PC-9 (cell line): ENCODE data around the gene SLC39A13. TPM values are rescaled to one million over a fixed set of nuclear protein-coding genes. Genes with fewer than 3 reads are reported as not detected.

Source experiments
- BruUV-seq: library from RNA; stranded (reverse); fragments of 400-500 nt; replicated peaks from 2 replicates; lab custom pipeline; 2021; lab: Mats Ljungman, UMichigan
- CTCF ChIA-PET: fragments of 300-600 bp; sonication (Branson Sonifier 250); formaldehyde crosslinking; loops from one replicate; lab custom pipeline; 2022; ENCODE audit warnings: antibody characterized with exemption; lab: Charles Lee
- POLR2A ChIA-PET: fragments of 300-600 bp; sonication (Branson Sonifier 250); formaldehyde crosslinking; loops from one replicate; lab custom pipeline; 2022; ENCODE audit warnings: antibody characterized with exemption; ENCODE audit not compliant: unreplicated experiment; lab: Charles Lee
- DNase-seq, 2 experiments: peaks; one replicate each; pipeline versions ENCODE4 v3.0.0 to v3.0.0-alpha.2; 2015 to 2022; ENCODE audit warnings: mixed read lengths in 1 of 2
- H2AFZ ChIP-seq: fragments of 200-600 bp; sonication (generic); 2 replicates; pipeline ENCODE4 v1.8.1; 2017; ENCODE audit warnings: antibody characterized with exemption
- H3F3A ChIP-seq: fragments of 200-600 bp; sonication (generic); 2 replicates; pipeline ENCODE4 v1.8.1; 2017; ENCODE audit warnings: antibody characterized with exemption, mild to moderate bottlenecking, low read depth; ENCODE audit not compliant: insufficient read depth
- H3K27ac ChIP-seq: fragments of 200-600 bp; sonication (generic); 2 replicates; pipeline ENCODE4 v1.6.1; 2016; ENCODE audit warnings: mixed run types
- H3K27me3 ChIP-seq: fragments of 200-600 bp; sonication (generic); 2 replicates; pipeline ENCODE4 v1.6.1; 2016; ENCODE audit warnings: low read depth, mixed run types; ENCODE audit not compliant: insufficient read depth
- H3K36me3 ChIP-seq: fragments of 200-600 bp; sonication (generic); 2 replicates; pipeline ENCODE4 v1.6.1; 2016; ENCODE audit warnings: low read depth, mixed run types
- H3K4me1 ChIP-seq: fragments of 200-600 bp; sonication (generic); replicated peaks from 2 replicates; pipeline ENCODE4 v1.6.1; 2016; ENCODE audit warnings: mixed run types; ENCODE audit not compliant: insufficient read depth
- H3K4me2 ChIP-seq: fragments of 200-600 bp; sonication (generic); 2 replicates; pipeline ENCODE4 v1.6.1; 2017; ENCODE audit warnings: mixed run types
- H3K4me3 ChIP-seq: fragments of 200-600 bp; sonication (generic); 2 replicates; pipeline ENCODE4 v1.6.1; 2016; ENCODE audit warnings: mixed run types
- H3K79me2 ChIP-seq: fragments of 200-600 bp; sonication (generic); 2 replicates; pipeline ENCODE4 v1.6.1; 2017; ENCODE audit warnings: low read depth, mixed run types
- H3K9me2 ChIP-seq: fragments of 200-600 bp; sonication (generic); 2 replicates; pipeline ENCODE4 v1.8.1; 2017; ENCODE audit warnings: mild to moderate bottlenecking; ENCODE audit not compliant: insufficient read depth
- H3K9me3 ChIP-seq: fragments of 200-600 bp; sonication (generic); 2 replicates; pipeline ENCODE4 v1.8.1; 2016; ENCODE audit warnings: low read depth; ENCODE audit not compliant: insufficient read depth
- H4K20me1 ChIP-seq: fragments of 200-600 bp; sonication (generic); 2 replicates; pipeline ENCODE4 v1.8.1; 2017; ENCODE audit not compliant: insufficient read depth
- EZH2 ChIP-seq: fragments of 200-600 bp; sonication (generic); IDR thresholded peaks from 2 replicates; pipeline ENCODE4 v1.8.0; 2017; ENCODE audit warnings: antibody characterized with exemption, low read depth
- intact Hi-C: fragments of 100-400 bp; cut with micrococcal nuclease; formaldehyde crosslinking; loops from one replicate; pipeline ENCODE4 v1.10.0; 2022; ENCODE audit not compliant: unreplicated experiment
- total RNA-seq: library from RNA; stranded (reverse); gene quantifications from 2 replicates; pipeline ENCODE4 v1.2.3, GENCODE V29; 2021
- TF ChIP-seq, protein P1 (sequence below): fragments of 200-600 bp; sonication (generic); conservative IDR thresholded peaks from 2 replicates; pipeline ENCODE4 v1.6.1; 2017; ENCODE audit warnings: mixed run types, antibody characterized with exemption, mild to moderate bottlenecking, moderate library complexity

SLC39A13 gene
- total RNA-seq, 1 experiment from 2014 or later: 28.8 TPM

DNA sequence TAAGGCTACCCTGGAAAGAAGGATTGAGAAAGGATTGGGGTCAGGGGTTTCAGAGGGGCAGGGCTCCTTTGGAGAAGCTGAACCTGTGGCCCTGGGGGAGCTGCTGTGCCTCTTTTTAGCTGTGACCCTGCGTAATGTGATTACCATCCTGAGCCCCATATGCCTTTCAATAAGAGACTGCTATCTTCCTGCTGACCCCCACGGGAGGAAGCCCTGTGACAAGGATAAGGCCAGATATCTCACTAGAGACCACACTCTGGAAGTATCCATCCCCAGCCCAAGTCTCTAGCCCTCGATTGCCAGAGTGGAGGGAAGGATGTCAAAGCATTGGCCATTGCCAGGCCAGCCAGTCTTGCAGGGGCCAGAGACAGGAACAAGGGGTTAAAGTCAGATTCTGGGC, 4.8 kb upstream of the SLC39A13 start:
- H3K27ac ChIP-seq: no peak overlapping the region
- H3K27me3 ChIP-seq: no peaks in the 10 kb centered on the region
- no peak overlapping the region for H2AFZ ChIP-seq
- H3K9me2 ChIP-seq: no peaks in the 10 kb centered on the region
- H3K9me3 ChIP-seq: no peaks in the 10 kb centered on the region
- TF ChIP-seq, protein P1, sequence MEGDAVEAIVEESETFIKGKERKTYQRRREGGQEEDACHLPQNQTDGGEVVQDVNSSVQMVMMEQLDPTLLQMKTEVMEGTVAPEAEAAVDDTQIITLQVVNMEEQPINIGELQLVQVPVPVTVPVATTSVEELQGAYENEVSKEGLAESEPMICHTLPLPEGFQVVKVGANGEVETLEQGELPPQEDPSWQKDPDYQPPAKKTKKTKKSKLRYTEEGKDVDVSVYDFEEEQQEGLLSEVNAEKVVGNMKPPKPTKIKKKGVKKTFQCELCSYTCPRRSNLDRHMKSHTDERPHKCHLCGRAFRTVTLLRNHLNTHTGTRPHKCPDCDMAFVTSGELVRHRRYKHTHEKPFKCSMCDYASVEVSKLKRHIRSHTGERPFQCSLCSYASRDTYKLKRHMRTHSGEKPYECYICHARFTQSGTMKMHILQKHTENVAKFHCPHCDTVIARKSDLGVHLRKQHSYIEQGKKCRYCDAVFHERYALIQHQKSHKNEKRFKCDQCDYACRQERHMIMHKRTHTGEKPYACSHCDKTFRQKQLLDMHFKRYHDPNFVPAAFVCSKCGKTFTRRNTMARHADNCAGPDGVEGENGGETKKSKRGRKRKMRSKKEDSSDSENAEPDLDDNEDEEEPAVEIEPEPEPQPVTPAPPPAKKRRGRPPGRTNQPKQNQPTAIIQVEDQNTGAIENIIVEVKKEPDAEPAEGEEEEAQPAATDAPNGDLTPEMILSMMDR: no peak
- no peak for TF ChIP-seq EZH2
- intact Hi-C loops: no loop called here
- POLR2A ChIA-PET: interaction anchor here (0.6 kb wide), 1 partner anchor 130 kb away, joined by 3 read pairs; no protein-coding TSS in a partner anchor
- DNase-seq: peak in 1 of 2 experiments; percentile 24
- peaks cover 11% of the 10 kb centered on the region for H3K4me1 ChIP-seq
- no peaks in the 10 kb centered on the region for H3K79me2 ChIP-seq
- no peak overlapping the region for H3K4me2 ChIP-seq
- BruUV-seq: no TSS peak
- peaks cover 25% of the 10 kb centered on the region for H3F3A ChIP-seq
- no peak overlapping the region for H3K4me3 ChIP-seq
- H3K36me3 ChIP-seq: no peaks in the 10 kb centered on the region
- no peaks in the 10 kb centered on the region for H4K20me1 ChIP-seq
- CTCF ChIA-PET: no interaction called here

DNA sequence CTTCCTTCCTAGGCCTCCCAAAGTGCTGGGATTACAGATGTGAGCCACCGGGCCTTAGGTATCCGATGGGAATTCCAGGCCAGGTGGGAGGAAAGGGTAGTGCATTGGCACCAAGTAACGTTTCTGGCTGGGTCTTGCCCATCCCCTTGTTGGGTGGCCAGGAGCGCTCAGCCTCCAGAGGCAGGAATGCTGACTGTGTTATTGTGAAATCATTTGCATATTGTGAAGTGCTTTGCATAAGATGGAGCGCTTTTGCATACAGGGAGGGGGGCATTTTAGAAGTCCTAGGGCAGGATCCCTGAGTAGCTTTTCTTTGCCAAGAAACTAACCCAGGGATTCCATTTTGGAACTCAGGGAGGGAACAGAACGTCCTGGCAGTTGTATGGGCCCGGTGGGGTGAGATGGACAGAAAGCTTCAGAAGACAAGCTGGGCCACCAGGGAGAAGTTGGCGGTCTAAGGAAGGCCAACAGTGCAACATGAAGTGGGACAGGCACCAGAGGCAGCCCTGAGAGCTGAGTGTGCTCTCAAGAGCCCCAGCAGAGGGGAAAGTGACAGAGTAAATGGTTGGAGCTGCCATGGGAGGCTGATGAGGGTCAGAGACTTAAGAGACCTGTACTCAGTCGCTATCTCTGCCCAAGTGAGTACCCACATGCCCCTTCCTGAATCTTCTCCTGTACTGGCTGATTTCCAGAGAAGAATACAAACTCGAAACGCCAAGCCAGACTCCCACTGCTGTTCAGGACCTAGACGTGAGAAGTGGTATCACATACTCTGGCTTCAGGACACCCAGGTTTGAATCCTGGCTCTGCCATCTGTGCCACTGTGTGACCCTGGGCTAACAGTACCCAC, 1.3 kb upstream of the SLC39A13 start:
- Histone ChIP-seq H3K4me1 (peaks cover 28% of the 10 kb centered on the region), H3K4me3 (peak overlapping the region; percentile 59), H3F3A (peaks cover 34% of the 10 kb centered on the region), H2AFZ (peak overlapping the region; percentile 83), H3K9me3 (no peaks in the 10 kb centered on the region), H4K20me1 (no peaks in the 10 kb centered on the region; the same call in 1 of the 2 replicates), H3K27ac (peak overlapping the region; percentile 71), H3K4me2 (peak overlapping the region; percentile 80), H3K27me3 (no peaks in the 10 kb centered on the region), H3K79me2 (no peaks in the 10 kb centered on the region), H3K9me2 (no peaks in the 10 kb centered on the region), H3K36me3 (no peaks in the 10 kb centered on the region)
- ChIA-PET POLR2A (interaction anchor here (0.7 kb wide), 1 partner anchor 19 kb away, joined by 3 read pairs; no protein-coding TSS in a partner anchor), CTCF (no interaction called here)
- DNase-seq: peak in 1 of 2 experiments; percentile 33
- no TSS peak for BruUV-seq
- no peak for TF ChIP-seq EZH2
- TF ChIP-seq, protein P1: no peak
- intact Hi-C loops: loop anchor here (5.0 kb wide), 2 partner anchors 150 to 160 kb away; partner anchors contain the start of genes NR1H3 and PTPMT1

DNA sequence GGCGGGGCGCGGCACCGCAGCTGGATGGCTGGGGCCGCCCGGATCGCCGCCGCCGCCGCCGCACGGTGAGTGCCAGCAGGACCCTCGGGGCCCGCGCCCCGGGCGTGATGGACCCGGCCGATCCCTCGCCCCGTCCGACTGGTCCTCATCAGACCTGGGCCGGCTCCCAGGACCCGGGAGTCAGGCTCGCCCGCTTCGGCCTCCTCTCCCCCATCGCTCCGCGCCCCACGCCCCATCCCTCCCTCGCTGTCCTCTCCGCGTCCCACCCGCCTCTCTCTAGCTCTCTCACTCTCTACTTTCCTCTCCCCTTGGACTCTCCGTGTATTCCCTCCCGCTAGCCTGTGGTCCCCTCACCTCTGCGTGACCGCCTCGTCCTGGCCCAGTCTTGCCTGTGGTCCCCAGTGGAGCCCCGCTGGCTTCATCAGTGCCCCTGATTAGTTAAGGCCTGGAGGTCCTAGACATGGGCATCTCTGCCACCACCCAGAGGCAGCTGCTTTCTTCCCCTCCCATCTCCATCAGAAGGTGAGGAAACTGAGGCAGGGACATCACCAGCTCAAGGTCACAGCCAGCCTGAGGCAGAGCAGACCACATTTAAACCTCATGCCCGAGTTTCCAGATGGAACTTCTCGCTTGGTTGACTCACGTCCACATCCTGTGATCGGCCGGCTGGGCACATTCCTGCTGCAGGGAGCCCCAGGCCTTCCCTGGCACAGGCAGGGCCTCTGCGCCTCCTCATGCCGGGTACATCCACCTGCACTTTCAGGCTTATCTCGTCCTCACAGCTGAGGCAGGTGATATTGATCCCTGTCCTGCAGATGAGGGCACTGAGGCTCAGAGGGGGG, 429 bp downstream of the SLC39A13 start:
- Histone ChIP-seq H3F3A (peaks cover 41% of the 10 kb centered on the region), H3K27ac (peak overlapping the region; percentile 79), H3K9me2 (no peaks in the 10 kb centered on the region), H3K4me2 (peak overlapping the region; percentile 94), H3K4me1 (peaks cover 28% of the 10 kb centered on the region), H2AFZ (peak overlapping the region; percentile 93), H3K27me3 (no peaks in the 10 kb centered on the region), H3K9me3 (no peaks in the 10 kb centered on the region), H3K36me3 (no peaks in the 10 kb centered on the region), H4K20me1 (no peaks in the 10 kb centered on the region; the same call in 1 of the 2 replicates), H3K4me3 (peak overlapping the region; percentile 90), H3K79me2 (no peaks in the 10 kb centered on the region)
- CTCF ChIA-PET: interaction anchor here (0.6 kb wide), 2 partner anchors 90 to 275 kb away, joined by 4 to 6 read pairs; no protein-coding TSS in a partner anchor
- TSS peak; percentile 47 for BruUV-seq
- DNase-seq: peak; percentile 68 to 86
- TF ChIP-seq EZH2: no peak
- TF ChIP-seq, protein P1: peak; percentile 8; the same call in 1 of the 2 replicates
- POLR2A ChIA-PET: interaction anchor here (0.6 to 0.7 kb wide), 2 partner anchors 49 to 143 kb away, joined by 3 read pairs; no protein-coding TSS in a partner anchor
- intact Hi-C loops: loop anchor here (1.0 to 5.0 kb wide), 6 partner anchors 17 to 232 kb away; partner anchors contain the start of genes ARFGAP2, NR1H3, PSMC3 and PTPMT1
